Mesendoderm (in vitro differentiated cells): ENCODE results near the gene DMRTB1.
A peak's percentile ranks its signal among the peaks of the same experiment; 100 is the strongest.

Experiments
- DNase-seq: peaks from one replicate; pipeline ENCODE4 v3.0.0; 2013
- H2AK5ac ChIP-seq: 2 replicates; pipeline ENCODE4 v1.6.1; 2013; ENCODE audit warnings: low read length, inconsistent platforms
- H2BK120ac ChIP-seq: 2 replicates; pipeline ENCODE4 v1.6.1; 2013; ENCODE audit warnings: low read depth, mild to moderate bottlenecking, low read length, moderate library complexity, mixed read lengths
- H2BK15ac ChIP-seq: replicated peaks from 2 replicates; pipeline ENCODE4 v1.6.1; 2013; ENCODE audit warnings: low read depth, mild to moderate bottlenecking, moderate library complexity
- H2BK5ac ChIP-seq: 2 replicates; pipeline ENCODE4 v1.6.1; 2013; ENCODE audit warnings: low read length, inconsistent platforms
- H3K18ac ChIP-seq: 2 replicates; pipeline ENCODE4 v1.6.1; 2013; ENCODE audit warnings: mild to moderate bottlenecking, low read length, mixed read lengths
- H3K23ac ChIP-seq: one replicate; pipeline ENCODE4 v1.6.1; 2013; ENCODE audit warnings: low read length
- H3K27ac ChIP-seq: 2 replicates; pipeline ENCODE4 v1.5.1; 2013; ENCODE audit warnings: low read depth, mild to moderate bottlenecking, inconsistent platforms, low read length, moderate library complexity
- H3K27me3 ChIP-seq: 2 replicates; pipeline ENCODE4 v1.6.1; 2013; ENCODE audit warnings: low read length, control low read depth, mild to moderate bottlenecking, inconsistent platforms; ENCODE audit not compliant: insufficient read depth, poor library complexity
- H3K36me3 ChIP-seq: 2 replicates; pipeline ENCODE4 v1.6.1; 2013; ENCODE audit warnings: low read length, inconsistent platforms; ENCODE audit not compliant: control insufficient read depth, insufficient read depth
- H3K4ac ChIP-seq: one replicate; pipeline ENCODE4 v1.6.1; 2013; ENCODE audit warnings: low read depth, mild to moderate bottlenecking, low read length, moderate library complexity
- H3K4me1 ChIP-seq: 2 replicates; pipeline ENCODE4 v1.6.1; 2013; ENCODE audit warnings: low read depth, low read length, inconsistent platforms; ENCODE audit not compliant: control insufficient read depth
- H3K4me2 ChIP-seq: 2 replicates; pipeline ENCODE4 v1.6.1; 2013; ENCODE audit warnings: low read length
- H3K4me3 ChIP-seq: 2 replicates; pipeline ENCODE4 v1.5.1; 2013; ENCODE audit warnings: mild to moderate bottlenecking, low read length
- H3K56ac ChIP-seq: one replicate; pipeline ENCODE4 v1.6.1; 2013; ENCODE audit warnings: low read length
- H3K79me1 ChIP-seq: 2 replicates; pipeline ENCODE4 v1.6.1; 2013; ENCODE audit warnings: low read length, inconsistent platforms
- H3K79me2 ChIP-seq: 2 replicates; pipeline ENCODE4 v1.6.1; 2013; ENCODE audit warnings: mild to moderate bottlenecking, low read length; ENCODE audit not compliant: control insufficient read depth, insufficient read depth
- H3K9ac ChIP-seq: 2 replicates; pipeline ENCODE4 v1.6.1; 2013; ENCODE audit warnings: low read length, inconsistent platforms
- H4K5ac ChIP-seq: one replicate; pipeline ENCODE4 v1.6.1; 2013; ENCODE audit warnings: low read length
- H4K8ac ChIP-seq: one replicate; pipeline ENCODE4 v1.6.1; 2013; ENCODE audit warnings: low read depth, mild to moderate bottlenecking, control low read depth, low read length, moderate library complexity
- WGBS: extraction: QIAGEN DNeasy Blood & Tissue Kit; methylation state at CpG from one replicate; pipeline ENCODE4 v1.1.7; 2013; ENCODE audit warnings: low lambda C conversion rate, missing lambda C conversion rate; ENCODE audit not compliant: insufficient coverage; ENCODE audit errors: extremely low coverage; 5-methylcytosine and 5-hydroxymethylcytosine counted together

Gene DMRTB1

GRCh38 chr1:53462193-53462592 lies 3.0 kb downstream of the DMRTB1 start:
- H3K9ac ChIP-seq = no peak overlapping the region
- no peak overlapping the region for H2BK120ac ChIP-seq
- H3K4ac ChIP-seq = no peak overlapping the region
- no peaks in the 10 kb centered on the region for H3K4me1 ChIP-seq
- no CpG with 5 or more reads among the region's 6 CpGs for WGBS
- no peak overlapping the region for H2BK5ac ChIP-seq
- no peak overlapping the region for H3K27ac ChIP-seq
- no peak overlapping the region for H3K23ac ChIP-seq
- no peak overlapping the region for H4K5ac ChIP-seq
- H3K18ac ChIP-seq = no peak overlapping the region
- peak overlapping the region; percentile 68 for H2AK5ac ChIP-seq
- no peak overlapping the region for H2BK15ac ChIP-seq
- H3K79me1 ChIP-seq = no peaks in the 10 kb centered on the region
- no peak for DNase-seq
- H3K36me3 ChIP-seq = no peaks in the 10 kb centered on the region
- H3K56ac ChIP-seq = no peak overlapping the region
- no peak overlapping the region for H4K8ac ChIP-seq
- H3K27me3 ChIP-seq = no peaks in the 10 kb centered on the region
- no peak overlapping the region for H3K4me2 ChIP-seq
- H3K79me2 ChIP-seq = no peaks in the 10 kb centered on the region
- H3K4me3 ChIP-seq = no peak overlapping the region

GRCh38 chr1:53462769-53463501 lies 3.7 kb downstream of the DMRTB1 start:
- Histone ChIP-seq H3K56ac (peak overlapping the region; percentile 73), H4K8ac (no peak overlapping the region), H3K18ac (no peak overlapping the region)

GRCh38 chr1:53463961-53464899 lies 5.0 kb downstream of the DMRTB1 start:
- Histone ChIP-seq H3K23ac (no peak overlapping the region), H3K79me1 (no peaks in the 10 kb centered on the region)

More at GRCh38 chr1:53462769-53463501, 3.7 kb downstream of the DMRTB1 start:
- Histone ChIP-seq H2AK5ac (peak overlapping the region; percentile 85), H3K79me2 (no peaks in the 10 kb centered on the region), H3K23ac (no peak overlapping the region), H3K4me3 (no peak overlapping the region), H3K9ac (peak overlapping the region; percentile 14), H2BK15ac (no peak overlapping the region), H3K27ac (no peak overlapping the region), H3K4me2 (no peak overlapping the region), H3K36me3 (no peaks in the 10 kb centered on the region), H4K5ac (no peak overlapping the region), H2BK120ac (no peak overlapping the region), H3K27me3 (no peaks in the 10 kb centered on the region), H2BK5ac (peak overlapping the region; percentile 13), H3K4ac (no peak overlapping the region), H3K4me1 (no peaks in the 10 kb centered on the region), H3K79me1 (no peaks in the 10 kb centered on the region)
- no CpG with 5 or more reads among the region's 11 CpGs for WGBS
- no peak for DNase-seq

GRCh38 chr1:53465023-53465957 lies 6.1 kb downstream of the DMRTB1 start:
- WGBS = no CpG with 5 or more reads among the region's 4 CpGs
- no peak overlapping the region for H2BK120ac ChIP-seq
- no peak overlapping the region for H3K9ac ChIP-seq
- H3K56ac ChIP-seq = no peak overlapping the region
- no peak overlapping the region for H3K18ac ChIP-seq
- H3K4me3 ChIP-seq = no peak overlapping the region
- DNase-seq = no peak
- no peak overlapping the region for H2BK5ac ChIP-seq
- H3K27me3 ChIP-seq = no peaks in the 10 kb centered on the region
- H4K8ac ChIP-seq = no peak overlapping the region
- H3K23ac ChIP-seq = no peak overlapping the region
- H3K36me3 ChIP-seq = no peaks in the 10 kb centered on the region
- no peaks in the 10 kb centered on the region for H3K79me1 ChIP-seq
- H2AK5ac ChIP-seq = no peak overlapping the region
- no peak overlapping the region for H3K4ac ChIP-seq
- no peak overlapping the region for H4K5ac ChIP-seq
- H3K4me2 ChIP-seq = no peak overlapping the region
- H2BK15ac ChIP-seq = no peak overlapping the region
- H3K4me1 ChIP-seq = peaks cover under 1% of the 10 kb centered on the region
- no peak overlapping the region for H3K27ac ChIP-seq
- H3K79me2 ChIP-seq = no peaks in the 10 kb centered on the region

More at GRCh38 chr1:53463961-53464899, 5.0 kb downstream of the DMRTB1 start:
- H3K4me3 ChIP-seq = no peak overlapping the region
- H2BK15ac ChIP-seq = no peak overlapping the region
- H3K27me3 ChIP-seq = no peaks in the 10 kb centered on the region
- H2AK5ac ChIP-seq = no peak overlapping the region
- H2BK5ac ChIP-seq = no peak overlapping the region
- H3K4me1 ChIP-seq = no peaks in the 10 kb centered on the region
- H3K4me2 ChIP-seq = no peak overlapping the region
- no peak overlapping the region for H3K27ac ChIP-seq
- WGBS = no CpG with 5 or more reads among the region's 24 CpGs
- no peak overlapping the region for H4K8ac ChIP-seq
- no peak overlapping the region for H3K18ac ChIP-seq
- no peaks in the 10 kb centered on the region for H3K79me2 ChIP-seq
- H3K9ac ChIP-seq = no peak overlapping the region
- H3K56ac ChIP-seq = peak overlapping the region; percentile 30
- H3K36me3 ChIP-seq = no peaks in the 10 kb centered on the region
- H4K5ac ChIP-seq = no peak overlapping the region
- H3K4ac ChIP-seq = no peak overlapping the region
- DNase-seq = no peak
- H2BK120ac ChIP-seq = no peak overlapping the region

GRCh38 chr1:53467391-53467790 lies 8.2 kb downstream of the DMRTB1 start:
- Histone ChIP-seq H2BK5ac (no peak overlapping the region), H4K8ac (no peak overlapping the region), H3K4me3 (no peak overlapping the region), H3K9ac (no peak overlapping the region), H2BK120ac (no peak overlapping the region), H3K56ac (no peak overlapping the region), H3K79me1 (no peaks in the 10 kb centered on the region), H3K36me3 (no peaks in the 10 kb centered on the region), H3K4me2 (no peak overlapping the region), H3K23ac (no peak overlapping the region), H3K4me1 (peaks cover 3% of the 10 kb centered on the region), H2BK15ac (no peak overlapping the region), H4K5ac (no peak overlapping the region), H2AK5ac (no peak overlapping the region), H3K18ac (no peak overlapping the region), H3K4ac (no peak overlapping the region), H3K79me2 (no peaks in the 10 kb centered on the region), H3K27me3 (no peaks in the 10 kb centered on the region), H3K27ac (no peak overlapping the region)
- no peak for DNase-seq
